SIG-M5 treated with dmso at 0.1 percent for 504 hours (cell line): Measurements from ENCODE around the gene TGFBR1.

Source experiments
- DNase-seq: peaks from one replicate; lab custom pipeline; 2025; ENCODE audit not compliant: unreplicated experiment; lab: John Stamatoyannopoulos, UW

The TGFBR1 gene

DNA sequence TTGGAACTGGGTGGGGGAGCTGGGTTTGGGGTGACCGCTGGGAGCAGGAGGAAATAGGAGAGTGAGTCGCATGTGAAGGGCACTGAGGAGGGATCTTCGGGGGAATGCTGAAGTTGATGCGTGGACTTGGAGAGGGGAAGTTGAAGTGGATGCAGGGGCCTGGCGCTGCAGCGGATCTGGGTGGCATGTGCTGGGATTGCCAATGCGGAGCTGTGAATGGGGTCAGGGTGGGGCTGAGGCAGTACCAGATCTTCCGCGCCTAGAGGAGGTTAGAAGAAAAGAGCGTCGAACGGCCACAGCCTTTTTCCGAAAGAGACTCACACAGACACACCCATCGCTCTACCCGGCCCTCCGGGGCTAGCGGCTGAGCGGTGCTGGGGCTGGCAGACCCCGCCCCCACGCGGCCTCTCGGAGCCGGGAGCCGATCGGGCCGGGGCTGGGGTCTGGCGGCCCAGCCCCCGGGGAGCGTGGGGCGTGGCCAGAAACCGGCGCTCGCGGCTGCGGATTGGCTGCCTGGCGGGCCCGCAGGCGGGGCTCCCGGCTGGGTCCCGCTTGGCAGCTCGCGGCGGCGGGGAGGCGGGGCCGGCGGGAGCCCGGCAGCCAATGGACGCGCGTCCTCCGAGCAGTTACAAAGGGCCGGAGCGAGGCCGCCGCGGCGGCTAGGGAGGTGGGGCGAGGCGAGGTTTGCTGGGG is at the start of gene TGFBR1:
TSS of gene TGFBR1 (plus strand) at position 655 of the 693 bp plus-strand sequence. CDS start 93 bp downstream, outside the sequence.
- peak; percentile 88 for DNase-seq

GRCh38 chr9:99055384-99055783 is 49.5 kb upstream of the TGFBR1 start:
- DNase-seq = no peak

GRCh38 chr9:99056186-99056585 is 48.7 kb upstream of the TGFBR1 start:
- DNase-seq = no peak

DNA sequence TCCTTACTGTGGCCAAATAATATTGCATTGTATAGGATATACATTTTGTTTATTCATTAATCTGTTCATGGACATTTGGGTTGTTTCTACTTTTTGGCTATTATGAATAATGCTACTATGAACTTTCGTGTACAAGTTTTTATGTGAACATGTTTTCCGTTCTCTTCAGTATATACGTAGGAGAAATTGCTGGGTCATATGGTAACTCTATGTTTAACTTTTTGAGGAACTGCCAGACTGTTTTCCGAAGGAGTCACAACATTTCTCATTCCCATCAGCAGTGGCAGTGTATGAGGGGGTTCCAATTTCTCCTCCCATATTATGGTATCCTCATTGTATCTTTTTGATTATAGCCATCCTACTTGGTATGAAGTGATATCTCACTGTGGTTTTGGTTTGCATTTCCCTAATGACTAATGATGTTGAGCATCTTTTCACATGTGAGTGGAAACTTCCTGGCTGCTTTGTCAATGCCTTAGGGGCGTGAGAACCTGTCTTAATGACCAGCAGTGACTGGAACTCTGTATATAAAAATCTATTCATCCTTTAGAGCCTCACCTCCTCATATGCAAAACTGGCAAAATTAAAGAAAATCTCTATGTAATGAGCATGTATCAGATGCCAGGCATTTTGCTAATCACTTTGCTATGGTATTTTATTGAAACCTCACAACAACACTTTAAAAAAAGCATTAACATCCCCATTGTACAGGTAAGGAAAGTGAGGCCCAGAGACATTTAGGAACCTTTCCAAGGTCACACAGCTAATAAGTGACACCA is 47.8 kb upstream of the TGFBR1 start:
- peak; percentile 35 for DNase-seq

DNA sequence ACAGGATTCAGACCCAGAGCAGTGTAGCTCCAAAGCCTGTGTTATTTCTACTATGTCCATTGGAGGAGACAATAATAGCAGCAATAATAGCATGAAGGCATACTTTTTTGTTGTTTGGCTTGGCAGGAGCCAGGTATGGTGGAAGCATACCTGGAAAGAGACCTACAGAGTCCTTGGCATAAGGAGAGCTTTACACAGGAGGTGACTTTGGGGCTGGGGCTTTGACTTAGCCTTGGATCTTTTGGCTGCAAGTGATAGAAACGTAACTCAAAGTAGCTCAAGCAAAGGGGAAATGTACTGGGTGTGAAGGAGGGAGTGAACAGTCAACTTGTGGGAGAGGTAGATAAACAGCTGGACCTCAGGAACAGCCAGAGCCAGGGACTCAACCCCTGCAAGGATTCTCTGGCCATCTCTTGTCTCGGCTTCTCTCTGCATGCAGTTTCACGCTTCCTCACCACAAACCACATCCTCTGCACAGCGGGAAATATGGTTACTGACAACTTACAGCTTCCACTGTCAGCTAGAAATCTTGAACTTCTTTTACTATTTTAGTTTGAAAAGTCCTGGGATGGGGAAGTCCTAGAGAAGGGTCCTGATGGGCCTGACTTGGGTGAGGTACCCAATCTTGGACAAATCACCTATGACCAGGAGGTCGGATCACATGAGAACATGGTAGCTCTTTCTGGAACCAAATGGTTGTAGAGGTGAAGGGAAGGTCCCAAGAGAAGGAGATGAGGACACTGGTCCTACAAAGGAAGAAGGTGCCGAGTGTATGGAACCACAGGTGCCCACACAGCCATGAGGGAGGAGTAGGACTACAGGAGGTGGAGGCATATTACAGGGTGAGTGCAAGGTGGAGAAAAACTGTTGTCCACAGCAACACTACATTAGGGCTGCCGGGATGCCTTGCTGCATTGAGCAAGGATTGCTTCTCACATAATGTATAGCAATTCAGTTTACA is 47.0 kb upstream of the TGFBR1 start:
- peak; percentile 88 for DNase-seq

- peak; percentile 90 for DNase-seq
These were observed 45.7 kb upstream of the TGFBR1 start for GRCh38 chr9:99058964-99059921.

GRCh38 chr9:99060621-99061020 is 44.3 kb upstream of the TGFBR1 start:
- DNase-seq = no peak

DNA sequence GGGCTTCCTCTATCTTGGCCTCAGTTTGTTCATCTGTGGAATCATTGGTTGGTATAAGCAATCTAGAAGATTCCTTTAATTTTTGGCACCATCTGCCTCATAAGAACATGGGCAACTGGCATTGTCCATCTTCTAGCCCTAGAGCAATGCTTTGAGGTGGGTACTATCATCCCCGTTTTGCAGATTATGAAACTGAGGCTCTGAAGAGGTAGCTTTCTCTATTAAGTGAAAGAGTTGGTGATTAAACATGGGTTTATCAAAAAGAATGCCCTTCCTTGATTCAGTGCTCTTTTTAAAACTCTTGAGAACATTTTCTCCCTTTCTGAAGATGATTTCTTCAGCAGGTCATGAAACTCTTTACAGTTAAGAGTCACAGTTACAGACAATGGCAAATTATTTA is 42.4 kb upstream of the TGFBR1 start:
- no peak for DNase-seq

- no peak for DNase-seq
These were observed 41.4 kb upstream of the TGFBR1 start for GRCh38 chr9:99063522-99063921.

GRCh38 chr9:99066571-99066970 is 38.3 kb upstream of the TGFBR1 start:
- no peak for DNase-seq

DNA sequence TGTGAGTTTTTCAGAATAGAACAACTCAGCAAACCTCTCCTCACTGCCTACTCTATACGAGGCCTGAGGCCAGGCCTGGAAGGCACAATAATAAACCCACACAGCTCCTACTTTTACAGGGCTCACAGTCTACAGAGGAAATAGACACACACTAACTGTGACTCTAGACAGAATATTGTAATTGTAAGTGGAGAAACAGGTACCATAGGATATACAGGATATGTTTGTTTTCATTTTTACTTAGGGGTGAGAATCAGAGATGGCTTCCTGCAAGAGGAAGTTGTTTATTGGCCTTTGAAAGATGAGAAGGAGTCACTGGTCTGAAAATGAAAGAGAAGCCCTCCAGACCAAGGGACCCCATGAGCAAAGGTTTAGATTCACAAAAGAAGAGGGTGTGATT is 35.8 kb upstream of the TGFBR1 start:
- no peak for DNase-seq

GRCh38 chr9:99069546-99069945 is 35.4 kb upstream of the TGFBR1 start:
- no peak for DNase-seq

DNA sequence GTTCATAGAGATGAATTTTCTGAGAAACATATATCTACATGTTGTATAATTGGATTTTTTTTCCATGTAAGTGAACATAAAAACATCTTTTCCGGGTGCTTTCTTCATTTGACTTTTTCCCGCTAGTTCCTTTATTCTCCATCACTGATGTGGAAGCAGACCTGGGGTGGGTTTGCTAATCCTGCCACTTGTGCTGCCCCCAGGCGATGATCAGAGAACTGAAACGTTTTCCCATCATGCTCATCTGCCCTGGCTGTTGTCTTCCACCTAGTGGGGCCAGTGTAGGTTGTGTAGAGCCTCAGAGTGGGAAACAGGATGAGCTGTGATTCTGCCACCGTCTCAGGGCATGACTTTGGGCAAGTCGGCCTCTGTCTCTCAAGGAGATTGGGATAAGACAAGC is 34.2 kb upstream of the TGFBR1 start:
- no peak for DNase-seq

GRCh38 chr9:99071313-99072039 is 33.4 kb upstream of the TGFBR1 start:
- DNase-seq = no peak

GRCh38 chr9:99072040-99072394 is 32.9 kb upstream of the TGFBR1 start:
- no peak for DNase-seq

DNA sequence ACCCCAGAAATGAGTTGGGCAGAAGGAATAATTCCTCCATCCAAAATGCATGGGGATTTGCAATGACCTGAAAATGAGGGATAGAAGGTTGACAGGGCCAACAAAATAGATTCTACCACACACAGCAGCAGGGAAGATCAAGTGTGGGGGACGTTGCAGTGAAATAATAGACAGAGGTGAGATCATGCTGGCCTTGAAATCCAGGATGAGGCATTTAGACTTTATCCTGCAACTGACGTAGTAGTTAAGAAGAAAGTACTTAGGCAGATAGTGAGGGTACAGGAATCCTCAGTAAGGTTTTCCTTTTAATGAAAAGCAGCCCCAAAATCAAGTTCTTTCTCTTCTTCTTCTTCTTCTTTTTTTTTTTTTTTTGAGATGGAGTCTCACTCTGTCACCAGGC is 31.6 kb upstream of the TGFBR1 start:
- no peak for DNase-seq

DNA sequence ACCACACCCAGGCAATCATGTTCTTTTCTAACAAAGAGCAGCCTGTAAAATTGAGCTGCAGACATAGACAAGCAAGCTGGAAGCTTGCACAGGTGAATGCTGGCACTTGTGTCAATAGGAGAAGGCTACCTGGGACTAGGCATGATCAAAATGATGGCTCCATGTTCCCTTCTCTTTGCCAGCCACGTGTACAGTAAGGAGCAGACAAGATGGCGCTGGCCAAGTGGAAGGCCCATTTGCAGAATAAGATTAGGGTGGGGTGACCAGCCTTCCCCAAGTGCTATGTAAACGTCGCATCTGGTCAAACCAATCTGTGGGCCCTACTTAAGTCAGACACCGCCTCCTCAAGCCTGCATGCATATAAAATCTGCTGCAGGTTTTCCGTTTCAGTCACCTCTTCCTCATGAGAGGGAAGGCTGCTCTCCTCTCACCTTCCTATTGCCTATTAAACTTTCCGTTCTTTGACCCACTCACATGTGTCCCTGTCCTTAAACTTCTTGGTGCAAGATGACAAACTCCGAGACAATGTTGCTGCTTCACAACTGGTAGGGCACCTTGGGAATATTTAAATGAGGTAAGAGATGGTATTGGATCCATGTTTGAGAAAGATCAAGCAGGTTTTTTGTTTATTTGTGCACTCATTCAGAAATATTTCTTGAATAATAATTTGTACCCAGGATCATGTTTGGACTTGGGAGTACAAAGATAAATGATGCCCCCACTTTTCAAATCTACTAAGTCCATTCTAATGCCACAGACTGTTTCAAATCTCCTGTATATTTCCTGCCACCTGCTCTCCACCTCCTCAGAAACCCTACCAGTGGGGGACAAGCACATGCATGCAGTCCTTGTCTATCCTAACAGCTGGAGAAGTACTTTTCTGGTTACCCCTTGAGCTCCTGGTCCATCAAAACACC is 30.7 kb upstream of the TGFBR1 start:
- no peak for DNase-seq

GRCh38 chr9:99074902-99075245 is 30.0 kb upstream of the TGFBR1 start:
- no peak for DNase-seq
